NT2/D1 (cell line): Measurements from ENCODE around the gene HOOK2.

Experiments
- DNase-seq: peaks from one replicate; pipeline ENCODE4 v3.0.0-alpha.2; 2011; ENCODE audit warnings: low read depth, low spot score
- H3K27me3 ChIP-seq: 2 replicates; pipeline ENCODE4 v1.6.0; 2011; ENCODE audit warnings: mild to moderate bottlenecking; ENCODE audit not compliant: insufficient read length, insufficient read depth
- H3K36me3 ChIP-seq: 2 replicates; pipeline ENCODE4 v1.6.1; 2011; ENCODE audit warnings: mild to moderate bottlenecking, low read length, mixed read lengths; ENCODE audit not compliant: insufficient read depth, insufficient read length
- H3K4me1 ChIP-seq: 2 replicates; pipeline ENCODE4 v1.5.1; 2011; ENCODE audit not compliant: insufficient read depth, insufficient read length
- H3K4me3 ChIP-seq: 2 replicates; pipeline ENCODE4 v1.5.1; 2011; ENCODE audit warnings: low read depth; ENCODE audit not compliant: insufficient read length
- H3K9ac ChIP-seq: 2 replicates; pipeline ENCODE4 v1.6.0; 2011; ENCODE audit warnings: low read depth; ENCODE audit not compliant: insufficient read length
- H3K9me3 ChIP-seq: 2 replicates; pipeline ENCODE4 v1.5.1; 2011; ENCODE audit warnings: mild to moderate bottlenecking, low read length; ENCODE audit not compliant: insufficient read depth
- SUZ12 ChIP-seq: IDR thresholded peaks from 2 replicates; pipeline ENCODE4 v1.6.1; 2011; ENCODE audit not compliant: insufficient read length, insufficient read depth; ENCODE audit errors: extremely low read depth
- YY1 ChIP-seq: IDR thresholded peaks from 2 replicates; pipeline ENCODE4 v1.6.1; 2011; ENCODE audit not compliant: insufficient read length, insufficient read depth
- ZNF274 ChIP-seq: IDR thresholded peaks from 2 replicates; pipeline ENCODE4 v1.6.1; 2011; ENCODE audit warnings: mild to moderate bottlenecking, low read depth, low read length

The HOOK2 gene

DNA sequence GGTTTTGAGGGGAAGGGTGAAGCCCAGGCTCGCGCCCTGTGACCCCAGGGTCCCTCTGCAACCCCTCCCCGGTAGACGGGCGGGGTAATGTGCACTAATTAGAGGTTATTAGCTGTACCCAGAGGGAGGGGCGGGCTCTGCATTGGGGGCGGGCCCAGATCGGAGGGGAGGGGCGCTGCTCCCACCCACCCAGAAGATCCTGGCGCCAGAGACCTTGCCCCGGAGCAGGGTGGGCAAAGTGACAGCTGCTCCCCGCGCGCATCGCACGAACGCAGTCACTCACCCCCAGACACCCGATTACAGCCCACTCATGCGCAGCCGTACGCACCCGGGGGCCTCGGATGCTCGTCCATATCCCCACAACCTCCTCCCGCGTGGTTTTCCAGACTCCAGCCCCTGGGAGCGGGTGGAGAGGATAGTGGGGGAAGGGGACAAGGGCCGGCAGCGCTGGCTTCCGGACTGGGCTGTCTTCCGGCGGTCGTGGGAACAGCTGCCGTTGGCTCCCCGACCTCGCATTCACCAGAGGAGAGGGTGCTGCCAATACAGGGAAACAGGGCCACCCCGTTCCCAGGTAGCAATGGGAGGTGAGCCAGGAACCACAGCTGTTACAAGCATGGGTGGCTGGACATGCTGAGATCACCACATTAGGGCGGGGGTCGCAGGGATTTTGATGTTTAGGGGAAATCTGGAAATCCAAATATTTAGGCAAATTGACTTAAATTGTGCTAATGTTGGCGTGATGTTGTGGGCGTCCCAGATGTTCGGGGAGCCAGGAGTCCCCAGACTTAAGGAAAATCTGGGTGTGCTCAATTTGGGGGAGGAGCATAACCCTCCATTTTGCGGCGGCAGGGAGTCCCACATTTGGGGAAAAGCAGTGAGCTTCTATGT lies 2.9 kb upstream of the HOOK2 start:
- Histone ChIP-seq H3K9me3 (no peaks in the 10 kb centered on the region), H3K27me3 (peaks cover 3% of the 10 kb centered on the region), H3K36me3 (peaks cover 4% of the 10 kb centered on the region), H3K9ac (peak overlapping the region; percentile 86), H3K4me3 (peak overlapping the region; percentile 72), H3K4me1 (peaks cover 19% of the 10 kb centered on the region)
- TF ChIP-seq YY1 (no peak), ZNF274 (no peak), SUZ12 (no peak)
- no peak for DNase-seq

GRCh38 chr19:12777217-12778016 lies 2.1 kb upstream of the HOOK2 start:
- Histone ChIP-seq H3K4me1 (peaks cover 19% of the 10 kb centered on the region), H3K27me3 (peaks cover 3% of the 10 kb centered on the region), H3K9ac (peak overlapping the region; percentile 86), H3K4me3 (peak overlapping the region; percentile 72), H3K9me3 (no peaks in the 10 kb centered on the region), H3K36me3 (peaks cover 4% of the 10 kb centered on the region)
- TF ChIP-seq YY1 (no peak), SUZ12 (no peak), ZNF274 (no peak)
- no peak for DNase-seq

GRCh38 chr19:12773571-12773970 lies 1.8 kb downstream of the HOOK2 start:
- H3K4me3 ChIP-seq = no peak overlapping the region
- DNase-seq = no peak
- H3K36me3 ChIP-seq = peaks cover 18% of the 10 kb centered on the region
- peaks cover 13% of the 10 kb centered on the region for H3K4me1 ChIP-seq
- H3K9ac ChIP-seq = peak overlapping the region; percentile 16
- peaks cover 3% of the 10 kb centered on the region for H3K27me3 ChIP-seq
- TF ChIP-seq YY1 (no peak), SUZ12 (no peak), ZNF274 (no peak)
- no peaks in the 10 kb centered on the region for H3K9me3 ChIP-seq

- DNase-seq = no peak
- no peaks in the 10 kb centered on the region for H3K27me3 ChIP-seq
- no peak overlapping the region for H3K9ac ChIP-seq
- peaks cover 12% of the 10 kb centered on the region for H3K4me1 ChIP-seq
- H3K4me3 ChIP-seq = no peak overlapping the region
- TF ChIP-seq SUZ12 (no peak), ZNF274 (no peak), YY1 (no peak)
- peaks cover 27% of the 10 kb centered on the region for H3K36me3 ChIP-seq
- H3K9me3 ChIP-seq = no peaks in the 10 kb centered on the region
Measured at GRCh38 chr19:12772323-12772722, 3.0 kb downstream of the HOOK2 start.

- no peak for DNase-seq
- TF ChIP-seq YY1 (no peak), SUZ12 (no peak), ZNF274 (no peak)
- H3K27me3 ChIP-seq = no peaks in the 10 kb centered on the region
- peak overlapping the region; percentile 28 for H3K9ac ChIP-seq
- H3K4me1 ChIP-seq = peaks cover 10% of the 10 kb centered on the region
- H3K4me3 ChIP-seq = no peak overlapping the region
- H3K36me3 ChIP-seq = peaks cover 29% of the 10 kb centered on the region
- no peaks in the 10 kb centered on the region for H3K9me3 ChIP-seq
Measured at GRCh38 chr19:12770922-12771321, 4.4 kb downstream of the HOOK2 start.

GRCh38 chr19:12769689-12770088 lies 5.7 kb downstream of the HOOK2 start:
- Histone ChIP-seq H3K36me3 (peaks cover 34% of the 10 kb centered on the region), H3K4me3 (no peak overlapping the region), H3K27me3 (no peaks in the 10 kb centered on the region), H3K4me1 (peaks cover 9% of the 10 kb centered on the region), H3K9ac (peak overlapping the region; percentile 57), H3K9me3 (no peaks in the 10 kb centered on the region)
- TF ChIP-seq ZNF274 (no peak), SUZ12 (no peak), YY1 (no peak)
- no peak for DNase-seq

- no peak overlapping the region for H3K4me3 ChIP-seq
- H3K36me3 ChIP-seq = peaks cover 48% of the 10 kb centered on the region
- TF ChIP-seq ZNF274 = no peak
- no peak for TF ChIP-seq YY1
- TF ChIP-seq SUZ12 = no peak
Measured at GRCh38 chr19:12767666-12768065, 7.7 kb downstream of the HOOK2 start.

More at GRCh38 chr19:12767666-12768065, 7.7 kb downstream of the HOOK2 start:
- Histone ChIP-seq H3K4me1 (peaks cover 6% of the 10 kb centered on the region), H3K27me3 (no peaks in the 10 kb centered on the region), H3K9me3 (peaks cover 10% of the 10 kb centered on the region; the same call in 1 of the 2 replicates), H3K9ac (no peak overlapping the region)
- no peak for DNase-seq
